GM10847 (cell line): Measurements from ENCODE around the gene SGSM1.

Source experiments
- POLR2A ChIP-seq: IDR thresholded peaks from 2 replicates; pipeline ENCODE4 v1.6.1; 2011; ENCODE audit not compliant: insufficient read length; ENCODE audit errors: extremely low read depth

The SGSM1 gene

DNA sequence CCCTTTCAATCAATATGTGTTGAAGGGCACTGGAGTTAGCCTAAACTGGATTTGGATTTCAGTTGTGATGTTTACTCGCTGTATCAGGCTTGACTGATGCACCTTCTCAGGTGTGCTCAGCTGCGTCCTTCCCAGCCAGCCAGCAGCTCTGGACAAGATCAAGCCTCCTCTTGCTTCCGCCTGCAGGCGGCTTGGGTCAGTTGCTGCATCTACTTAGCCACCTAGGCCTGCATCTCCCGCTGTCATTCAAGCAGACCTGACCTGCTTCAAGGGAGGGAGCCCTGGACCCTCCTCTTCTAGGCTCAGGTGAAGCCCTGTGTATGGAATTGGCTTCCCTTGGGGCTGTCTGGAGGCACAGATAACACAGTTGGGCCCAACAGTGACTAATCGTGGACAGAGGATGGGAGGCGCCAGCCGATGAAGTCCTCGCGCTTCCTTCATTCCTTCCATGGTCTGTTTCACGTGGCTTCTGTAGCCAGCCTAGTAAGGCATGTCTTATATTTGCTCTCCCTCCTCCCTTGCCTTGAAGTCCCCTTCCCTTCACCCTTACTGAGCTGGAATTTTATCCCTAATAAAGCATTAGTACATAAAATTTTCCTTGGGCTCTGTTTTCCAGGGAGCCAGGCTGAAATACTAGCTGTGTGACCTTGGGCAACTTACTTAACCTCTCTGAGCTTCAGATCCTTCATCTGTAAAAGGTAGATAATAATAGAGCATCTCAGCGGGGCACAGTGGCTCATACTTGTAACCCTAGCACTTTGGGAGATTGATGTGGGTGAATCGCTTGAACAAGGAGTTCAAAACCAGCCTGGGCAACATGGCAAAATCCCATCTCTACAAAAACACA, 142.6 kb downstream of the SGSM1 start:
- no peak for TF ChIP-seq POLR2A

DNA sequence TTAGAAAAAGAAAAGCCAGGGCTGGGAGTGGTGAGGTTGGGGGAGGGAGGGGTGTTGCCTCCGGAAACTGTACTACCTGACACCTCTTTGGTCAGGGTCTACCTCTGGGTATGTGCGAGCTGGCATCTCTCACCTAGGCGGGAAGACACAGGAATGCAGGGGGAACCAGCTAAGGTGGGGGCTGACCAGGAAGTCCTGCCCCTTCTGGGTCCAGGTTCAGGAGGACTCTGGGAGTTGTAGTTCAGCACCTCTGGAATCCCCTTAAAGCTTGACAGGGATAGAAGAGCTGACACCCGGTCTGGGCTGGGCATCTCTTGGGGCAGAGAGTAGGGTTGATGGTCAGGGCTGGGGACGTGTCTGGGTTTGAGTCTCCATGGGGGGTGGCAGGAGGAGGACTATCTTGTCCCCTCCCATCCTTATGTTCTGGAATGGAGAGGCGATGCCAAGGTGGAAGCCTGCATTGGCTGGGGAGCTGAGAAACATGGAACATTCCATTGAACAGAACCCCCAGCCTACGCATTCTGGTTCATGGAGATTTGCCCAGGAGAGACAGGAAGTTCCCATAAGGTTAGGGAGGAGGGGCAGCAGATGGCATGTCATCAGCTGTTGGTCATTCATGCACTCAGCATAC, 144.4 kb downstream of the SGSM1 start:
- no peak for TF ChIP-seq POLR2A

- TF ChIP-seq POLR2A, result no peak
These were observed 146.2 kb downstream of the SGSM1 start, which contains the start of gene KIAA1671 for GRCh38 chr22:24951942-24952836. Gene KIAA1671 (plus strand): TSS chr22:24952716. CDS start chr22:25028000, 75,284 bp downstream.

- no peak for TF ChIP-seq POLR2A
These were observed 146.9 kb downstream of the SGSM1 start for GRCh38 chr22:24952837-24953383.

DNA sequence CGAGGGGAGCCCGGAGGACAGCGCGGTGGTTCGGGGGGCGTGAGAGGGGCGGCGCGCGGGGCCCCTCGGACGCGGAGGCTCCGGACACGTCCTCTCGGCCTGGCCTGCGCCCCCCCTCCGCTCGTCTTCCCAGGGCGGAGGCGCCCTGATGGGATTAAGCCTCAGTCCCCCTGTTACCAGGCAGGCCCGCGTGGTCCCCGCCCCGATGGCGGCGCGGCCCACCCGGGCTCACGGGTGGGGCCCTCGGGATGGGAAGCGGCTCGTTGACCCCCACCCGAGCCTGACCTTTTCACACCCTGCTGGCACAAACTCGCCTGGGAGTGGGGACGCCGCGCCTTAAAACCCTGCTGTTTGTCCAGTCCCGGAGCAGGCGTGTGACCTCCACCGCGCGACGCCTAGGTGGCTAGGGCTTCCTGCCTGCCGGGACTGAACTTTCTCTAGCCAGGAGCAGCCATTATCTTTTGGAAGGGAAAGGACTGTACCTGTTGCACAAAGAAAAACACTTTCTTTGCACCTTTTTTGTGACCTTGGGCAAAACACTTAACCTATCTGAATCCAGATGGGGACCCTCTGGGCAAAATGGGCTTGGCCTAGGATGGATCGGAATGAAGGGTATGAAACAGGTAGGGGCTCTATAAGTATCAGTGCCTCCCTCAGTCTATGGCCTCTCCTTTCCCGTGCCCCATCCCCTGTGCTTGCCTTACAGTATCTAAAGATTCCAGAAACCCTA, 147.5 kb downstream of the SGSM1 start:
- TF ChIP-seq POLR2A, result no peak

DNA sequence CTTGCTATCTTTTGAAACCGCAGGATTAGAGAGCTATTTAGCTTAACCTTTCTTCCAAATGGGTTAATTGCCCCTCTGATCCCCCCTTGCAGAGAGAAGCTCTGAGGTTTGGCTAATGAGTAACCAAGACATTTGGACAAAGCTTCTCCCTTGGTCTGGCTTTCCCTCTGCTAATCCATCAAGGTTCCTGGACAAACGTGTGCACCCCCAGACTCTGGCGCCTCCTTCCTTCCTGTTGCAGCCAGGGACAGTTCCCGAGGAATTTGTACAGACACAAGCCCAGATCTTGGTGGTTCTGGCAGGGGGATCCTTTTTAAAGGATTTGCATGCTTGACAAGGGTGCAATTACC, 148.1 kb downstream of the SGSM1 start:
- no peak for TF ChIP-seq POLR2A

GRCh38 chr22:24954856-24955255, 148.8 kb downstream of the SGSM1 start:
- TF ChIP-seq POLR2A, result no peak

DNA sequence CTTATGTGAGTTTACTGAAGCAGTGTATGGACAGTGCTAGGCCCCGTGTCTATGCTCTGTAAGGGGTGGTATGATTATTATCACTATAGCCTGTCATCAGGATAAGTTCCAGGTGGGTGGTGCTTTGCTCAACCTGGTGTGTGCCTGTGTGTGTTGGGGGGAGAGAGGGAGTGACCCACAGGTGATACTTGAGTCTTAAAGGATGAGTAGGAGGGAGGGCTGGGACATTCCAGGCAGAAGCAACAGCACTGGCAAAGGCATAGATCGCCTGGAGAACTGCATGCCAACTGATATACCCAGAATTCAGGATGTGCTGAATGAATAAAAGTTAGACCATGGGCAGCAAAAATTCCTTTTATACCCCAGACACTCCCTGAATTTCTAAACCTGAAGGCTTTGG, 151.0 kb downstream of the SGSM1 start:
- TF ChIP-seq POLR2A, result no peak

DNA sequence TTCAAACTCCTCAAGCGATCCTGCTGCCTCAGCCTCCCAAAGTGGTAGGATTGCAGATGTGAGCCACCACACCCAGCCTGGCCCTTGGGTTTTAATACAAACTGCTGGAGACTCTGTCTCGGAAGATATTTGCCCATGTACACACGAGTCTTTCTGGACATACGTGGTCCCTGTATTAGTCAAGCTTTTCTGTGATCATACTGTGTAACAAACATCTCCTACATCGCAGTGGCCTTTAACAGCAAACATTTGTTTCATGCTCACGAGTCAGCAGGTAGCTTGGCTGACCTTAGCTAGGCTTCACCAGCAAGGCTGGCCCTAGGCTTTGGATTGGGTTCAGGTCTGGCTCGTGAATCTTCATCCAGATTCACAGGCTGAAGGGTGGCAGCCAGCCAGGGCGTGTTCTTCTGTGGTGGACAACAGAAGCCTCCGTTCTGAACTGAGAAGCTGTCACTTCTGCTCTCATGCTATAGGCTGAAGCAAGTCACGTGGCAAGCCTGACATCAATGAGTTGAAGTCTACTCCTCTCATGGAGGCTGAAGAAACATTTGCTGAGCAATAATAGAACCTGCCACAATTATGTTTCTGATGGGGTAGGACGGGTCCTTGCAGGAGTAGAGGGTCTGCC, 155.3 kb downstream of the SGSM1 start:
- no peak for TF ChIP-seq POLR2A

- no peak for TF ChIP-seq POLR2A
These were observed 156.1 kb downstream of the SGSM1 start for GRCh38 chr22:24962094-24962493.

DNA sequence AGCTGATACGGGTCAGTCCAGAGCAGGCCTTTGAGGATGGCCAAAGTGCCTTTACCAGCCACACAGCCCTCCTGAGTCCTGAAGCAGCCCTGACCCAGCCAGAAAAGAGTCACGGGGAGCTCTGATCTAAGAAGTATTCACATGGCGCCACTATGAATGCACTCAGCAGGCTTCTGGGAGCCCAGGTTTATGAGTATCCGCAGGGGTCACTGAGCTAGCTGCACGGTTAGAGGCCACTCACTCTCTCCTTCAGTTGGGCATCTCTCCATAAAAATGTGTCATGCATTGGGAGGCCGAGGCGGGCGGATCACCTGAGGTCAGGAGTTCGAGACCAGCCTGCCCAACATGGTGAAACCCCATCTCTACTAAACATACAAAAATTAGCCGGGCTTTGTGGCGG, 156.8 kb downstream of the SGSM1 start:
- TF ChIP-seq POLR2A, result no peak

DNA sequence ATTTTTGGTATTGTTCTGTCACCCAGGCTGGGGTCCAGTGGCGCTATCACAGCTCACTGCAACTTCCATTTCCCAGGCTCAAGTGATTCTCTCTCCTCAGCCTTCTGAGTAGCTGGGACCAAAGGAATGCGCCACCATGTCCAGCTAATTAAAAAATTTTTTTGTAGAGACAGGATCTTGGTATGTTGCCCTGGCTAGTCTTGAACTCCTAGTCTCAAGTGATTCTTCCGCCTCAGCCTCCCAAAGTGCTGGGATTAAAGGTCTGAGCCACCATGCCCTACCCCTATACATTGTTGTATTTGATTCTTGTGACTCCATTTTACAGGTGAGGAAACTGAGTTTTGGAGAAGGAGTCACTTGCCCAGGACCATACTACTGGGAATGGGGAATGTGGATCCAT, 158.4 kb downstream of the SGSM1 start:
- no peak for TF ChIP-seq POLR2A

- TF ChIP-seq POLR2A, result no peak
These were observed 160.0 kb downstream of the SGSM1 start for GRCh38 chr22:24965822-24966626.
